ENCODE data around the gene FLAD1. TPM values are rescaled to one million over a fixed set of nuclear protein-coding genes. Genes with fewer than 3 reads are reported as not detected.

Gene FLAD1
- total and polyA plus RNA-seq, 2 experiments from 2014 or later, result 74.5 to 75.0 TPM

DNA sequence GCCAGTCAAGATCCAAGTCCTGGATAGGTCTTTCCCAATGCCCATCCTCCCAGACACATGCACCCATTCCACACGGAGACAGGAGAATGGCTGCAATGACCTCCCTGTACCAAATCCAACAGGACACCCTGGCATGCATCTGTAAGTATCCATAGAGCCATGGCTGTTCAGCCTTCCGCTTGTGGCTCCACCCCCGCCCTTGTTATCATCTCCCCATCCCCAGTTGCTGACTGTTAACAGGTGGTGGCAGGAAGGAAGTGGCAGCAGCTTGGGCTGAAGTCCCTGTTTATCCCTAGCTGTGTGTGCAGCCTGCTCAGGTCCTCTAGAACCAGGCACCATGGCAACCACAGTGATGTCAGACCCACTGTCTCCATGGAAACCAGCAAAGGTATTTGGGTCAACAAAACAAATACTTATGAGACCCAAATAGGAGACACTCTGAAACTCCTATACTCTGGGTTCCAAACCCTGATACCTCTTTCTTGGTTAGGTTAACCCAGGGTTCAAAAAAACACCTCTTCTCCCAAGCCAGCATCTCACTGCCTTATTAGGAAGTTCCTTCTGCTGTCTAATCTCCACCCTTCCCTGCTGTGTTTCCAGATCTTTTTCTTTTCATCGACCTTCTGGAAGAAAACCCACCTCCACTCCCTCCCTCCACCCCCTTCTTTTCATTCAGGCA, 28.0 kb upstream of the FLAD1 start:
- Mint-ChIP-seq H3K4me1 (peaks cover 55% of the 10 kb centered on the region), H3K27me3 (ENCODE audit: insufficient read depth, low read depth, poor library complexity) (peaks cover 33% of the 10 kb centered on the region), H3K9me3 (no peaks in the 10 kb centered on the region), H3K36me3 (ENCODE audit: low read depth) (peaks cover 14% of the 10 kb centered on the region), H3K4me3 (peak overlapping the region; percentile 90), H3K27ac (peak overlapping the region; percentile 98)
- Histone ChIP-seq H3K4me2 (peak overlapping the region; percentile 67), H3K79me2 (replicated peaks; ENCODE audit: insufficient read depth) (peaks cover 4% of the 10 kb centered on the region; the same call in 1 of the 2 replicates), H3K4me1 (ENCODE audit: insufficient read depth) (peaks cover 30% of the 10 kb centered on the region), H3K36me3 (ENCODE audit: insufficient read depth) (no peaks in the 10 kb centered on the region), H3K4me3 (peak overlapping the region; percentile 50), H3K27me3 (ENCODE audit: insufficient read depth) (no peaks in the 10 kb centered on the region), H2AFZ (no peak overlapping the region), H3F3A (replicated peaks; ENCODE audit: low read depth) (peaks cover 14% of the 10 kb centered on the region), H3K9me2 (ENCODE audit: insufficient read depth) (no peaks in the 10 kb centered on the region), H3K27ac (ENCODE audit: low read depth) (peak overlapping the region; percentile 88), H4K20me1 (replicated peaks; ENCODE audit: insufficient read depth) (peaks cover 10% of the 10 kb centered on the region)
- TF ChIP-seq, protein P1, sequence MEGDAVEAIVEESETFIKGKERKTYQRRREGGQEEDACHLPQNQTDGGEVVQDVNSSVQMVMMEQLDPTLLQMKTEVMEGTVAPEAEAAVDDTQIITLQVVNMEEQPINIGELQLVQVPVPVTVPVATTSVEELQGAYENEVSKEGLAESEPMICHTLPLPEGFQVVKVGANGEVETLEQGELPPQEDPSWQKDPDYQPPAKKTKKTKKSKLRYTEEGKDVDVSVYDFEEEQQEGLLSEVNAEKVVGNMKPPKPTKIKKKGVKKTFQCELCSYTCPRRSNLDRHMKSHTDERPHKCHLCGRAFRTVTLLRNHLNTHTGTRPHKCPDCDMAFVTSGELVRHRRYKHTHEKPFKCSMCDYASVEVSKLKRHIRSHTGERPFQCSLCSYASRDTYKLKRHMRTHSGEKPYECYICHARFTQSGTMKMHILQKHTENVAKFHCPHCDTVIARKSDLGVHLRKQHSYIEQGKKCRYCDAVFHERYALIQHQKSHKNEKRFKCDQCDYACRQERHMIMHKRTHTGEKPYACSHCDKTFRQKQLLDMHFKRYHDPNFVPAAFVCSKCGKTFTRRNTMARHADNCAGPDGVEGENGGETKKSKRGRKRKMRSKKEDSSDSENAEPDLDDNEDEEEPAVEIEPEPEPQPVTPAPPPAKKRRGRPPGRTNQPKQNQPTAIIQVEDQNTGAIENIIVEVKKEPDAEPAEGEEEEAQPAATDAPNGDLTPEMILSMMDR (conservative IDR thresholded peaks at IDR 0.05; ENCODE audit: low read depth in 2 of 2), result no peak; a peak in 1 of 4 replicates
- no peak for TF ChIP-seq EZH2phosphoT487 (IDR thresholded peaks at IDR 0.05; ENCODE audit: unreplicated experiment)
- no peak for TF ChIP-seq STAT1 (IDR thresholded peaks at IDR 0.05; ENCODE audit: unreplicated experiment)
- TF ChIP-seq, protein P2, sequence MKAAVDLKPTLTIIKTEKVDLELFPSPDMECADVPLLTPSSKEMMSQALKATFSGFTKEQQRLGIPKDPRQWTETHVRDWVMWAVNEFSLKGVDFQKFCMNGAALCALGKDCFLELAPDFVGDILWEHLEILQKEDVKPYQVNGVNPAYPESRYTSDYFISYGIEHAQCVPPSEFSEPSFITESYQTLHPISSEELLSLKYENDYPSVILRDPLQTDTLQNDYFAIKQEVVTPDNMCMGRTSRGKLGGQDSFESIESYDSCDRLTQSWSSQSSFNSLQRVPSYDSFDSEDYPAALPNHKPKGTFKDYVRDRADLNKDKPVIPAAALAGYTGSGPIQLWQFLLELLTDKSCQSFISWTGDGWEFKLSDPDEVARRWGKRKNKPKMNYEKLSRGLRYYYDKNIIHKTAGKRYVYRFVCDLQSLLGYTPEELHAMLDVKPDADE (IDR thresholded peaks at IDR 0.05), result no peak
- DNase-seq (ENCODE audit: low spot score), result peak; percentile 89
- ATAC-seq, result peak; percentile 20

DNA sequence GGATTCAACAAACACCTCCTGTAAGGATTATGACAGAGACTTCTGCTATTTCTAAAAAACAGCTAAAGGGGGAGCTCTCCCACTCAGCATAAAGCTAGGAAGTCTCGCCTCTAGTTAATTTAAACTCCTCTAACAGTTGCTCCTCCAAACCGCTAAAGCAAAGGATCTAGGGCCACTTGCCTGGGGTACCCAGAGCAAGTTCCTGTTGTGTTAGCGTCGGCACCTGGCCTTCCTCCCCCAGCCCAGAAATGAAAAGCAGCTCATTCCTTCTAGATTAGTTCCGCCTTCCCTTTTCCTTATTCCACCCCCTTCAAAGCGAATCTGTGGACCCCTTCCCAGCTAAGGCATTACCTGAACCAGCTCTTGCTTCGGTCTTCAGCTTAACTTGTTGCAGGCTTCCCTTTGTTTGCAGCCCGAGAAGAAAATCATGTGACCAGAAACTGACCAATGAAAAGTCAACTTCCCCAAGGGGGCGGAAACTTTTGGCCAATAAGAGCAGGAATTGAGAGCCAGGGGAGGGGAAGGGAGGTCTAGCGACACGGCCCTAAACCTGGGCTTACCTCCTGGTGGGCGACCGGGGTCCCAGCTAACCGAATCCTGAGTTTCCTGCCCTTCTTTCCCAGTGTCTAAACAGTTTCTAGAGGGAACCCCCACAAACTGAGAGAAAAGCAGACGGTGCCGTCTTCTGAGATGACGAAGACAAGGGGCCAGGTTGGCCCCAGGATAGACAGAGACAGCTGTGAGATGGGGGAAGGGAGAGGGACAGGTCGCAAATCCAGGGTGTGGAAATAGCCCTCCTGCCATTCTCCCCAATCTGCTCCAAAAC, 27.2 kb upstream of the FLAD1 start, which contains the start of gene PBXIP1:
TSS of gene PBXIP1 (minus strand) at position 382 of the 826 bp plus-strand sequence. CDS start 2,378 bp downstream, outside the sequence.
- Histone ChIP-seq H2AFZ (no peak within 1 kb of the TSS), H3K4me2 (peak within 1 kb of the TSS; percentile 82), H3K9me2 (ENCODE audit: insufficient read depth) (no peaks in the 10 kb centered on the region), H3K4me1 (ENCODE audit: insufficient read depth) (peaks cover 37% of the 10 kb centered on the region), H3K27ac (ENCODE audit: low read depth) (peak within 1 kb of the TSS; percentile 88), H3K36me3 (ENCODE audit: insufficient read depth) (no peaks in the 10 kb centered on the region), H3K4me3 (peak within 1 kb of the TSS; percentile 50), H3K27me3 (ENCODE audit: insufficient read depth) (no peaks in the 10 kb centered on the region), H3F3A (replicated peaks; ENCODE audit: low read depth) (peaks cover 20% of the 10 kb centered on the region), H3K79me2 (replicated peaks; ENCODE audit: insufficient read depth) (peaks cover 12% of the 10 kb centered on the region), H4K20me1 (replicated peaks; ENCODE audit: insufficient read depth) (peaks cover 18% of the 10 kb centered on the region)
- Mint-ChIP-seq H3K36me3 (ENCODE audit: low read depth) (peaks cover 21% of the 10 kb centered on the region), H3K4me1 (peaks cover 61% of the 10 kb centered on the region), H3K27me3 (ENCODE audit: insufficient read depth, low read depth, poor library complexity) (peaks cover 37% of the 10 kb centered on the region), H3K27ac (peak within 1 kb of the TSS; percentile 98), H3K4me3 (peak within 1 kb of the TSS; percentile 90), H3K9me3 (no peaks in the 10 kb centered on the region)
- peak; percentile 83 for ATAC-seq
- DNase-seq (ENCODE audit: low spot score), result peak; percentile 99
- TF ChIP-seq, protein P2 (IDR thresholded peaks at IDR 0.05), result no peak
- TF ChIP-seq, protein P1 (conservative IDR thresholded peaks at IDR 0.05; ENCODE audit: low read depth in 2 of 2), result peak; percentile 25 to 30
- TF ChIP-seq NANOG (IDR thresholded peaks at IDR 0.05; ENCODE audit: borderline replicate concordance) (no peak), CREB1 (CRISPR knock-in tag; IDR thresholded peaks at IDR 0.05; ENCODE audit: low read depth) (peak; percentile 18; the same call in 1 of the 2 replicates), POLR2AphosphoS5 (IDR thresholded peaks at IDR 0.05; ENCODE audit: low read depth) (peak; percentile 58; the same call in 1 of the 2 replicates)

All from GM23338 (cell line).